Liver (tissue), 3 donors: ENCODE results near the gene FAM217A.

Experiments
- FOXA1 ChIP-seq: IDR thresholded peaks from 2 replicates; pipeline ENCODE4 v1.6.1; 2016; ENCODE audit warnings: antibody characterized with exemption
- JUND ChIP-seq, 2 donors: IDR thresholded peaks; 2 replicates each; pipeline ENCODE4 v1.6.1; 2016; ENCODE audit warnings: antibody characterized with exemption in 2 of 2
- TF ChIP-seq, protein P1 (sequence below): fragments of 150-350 bp; IDR thresholded peaks from 2 replicates; pipeline ENCODE4 v1.5.1; 2017; ENCODE audit warnings: improper control_type of control experiment, low read depth, low read length; ENCODE audit not compliant: missing input control
- TF ChIP-seq, protein P2 (sequence below): IDR thresholded peaks from 2 replicates; pipeline ENCODE4 v1.6.1; 2016; ENCODE audit warnings: antibody characterized with exemption, mild to moderate bottlenecking
- TF ChIP-seq, protein P3 (sequence below): IDR thresholded peaks from 2 replicates; pipeline ENCODE4 v1.6.1; 2016; ENCODE audit warnings: antibody characterized with exemption
- donor health status: healthy.
- donor health status: healthy.

DNA sequence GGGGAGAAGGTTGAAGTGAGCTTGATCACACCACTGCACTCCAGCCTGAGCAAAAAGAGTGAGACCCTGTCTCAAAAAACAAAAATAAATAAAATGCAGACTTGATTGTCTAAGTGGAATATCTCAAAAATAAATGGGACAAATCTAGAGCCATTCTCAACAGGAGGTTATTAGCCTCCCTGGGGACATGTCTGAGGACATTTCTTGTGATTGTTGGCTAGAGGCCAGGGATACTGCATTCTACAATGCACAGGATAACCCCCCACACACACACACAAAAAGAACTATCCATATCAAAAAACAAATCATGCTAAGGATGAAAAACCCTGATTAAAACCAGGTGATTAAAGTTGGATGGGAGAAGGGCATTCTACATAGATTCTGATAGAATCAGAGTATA, 37.5 kb downstream of the FAM217A start:
- TF ChIP-seq, protein P1, sequence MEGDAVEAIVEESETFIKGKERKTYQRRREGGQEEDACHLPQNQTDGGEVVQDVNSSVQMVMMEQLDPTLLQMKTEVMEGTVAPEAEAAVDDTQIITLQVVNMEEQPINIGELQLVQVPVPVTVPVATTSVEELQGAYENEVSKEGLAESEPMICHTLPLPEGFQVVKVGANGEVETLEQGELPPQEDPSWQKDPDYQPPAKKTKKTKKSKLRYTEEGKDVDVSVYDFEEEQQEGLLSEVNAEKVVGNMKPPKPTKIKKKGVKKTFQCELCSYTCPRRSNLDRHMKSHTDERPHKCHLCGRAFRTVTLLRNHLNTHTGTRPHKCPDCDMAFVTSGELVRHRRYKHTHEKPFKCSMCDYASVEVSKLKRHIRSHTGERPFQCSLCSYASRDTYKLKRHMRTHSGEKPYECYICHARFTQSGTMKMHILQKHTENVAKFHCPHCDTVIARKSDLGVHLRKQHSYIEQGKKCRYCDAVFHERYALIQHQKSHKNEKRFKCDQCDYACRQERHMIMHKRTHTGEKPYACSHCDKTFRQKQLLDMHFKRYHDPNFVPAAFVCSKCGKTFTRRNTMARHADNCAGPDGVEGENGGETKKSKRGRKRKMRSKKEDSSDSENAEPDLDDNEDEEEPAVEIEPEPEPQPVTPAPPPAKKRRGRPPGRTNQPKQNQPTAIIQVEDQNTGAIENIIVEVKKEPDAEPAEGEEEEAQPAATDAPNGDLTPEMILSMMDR: no peak
- TF ChIP-seq FOXA1: no peak
- TF ChIP-seq, protein P2, sequence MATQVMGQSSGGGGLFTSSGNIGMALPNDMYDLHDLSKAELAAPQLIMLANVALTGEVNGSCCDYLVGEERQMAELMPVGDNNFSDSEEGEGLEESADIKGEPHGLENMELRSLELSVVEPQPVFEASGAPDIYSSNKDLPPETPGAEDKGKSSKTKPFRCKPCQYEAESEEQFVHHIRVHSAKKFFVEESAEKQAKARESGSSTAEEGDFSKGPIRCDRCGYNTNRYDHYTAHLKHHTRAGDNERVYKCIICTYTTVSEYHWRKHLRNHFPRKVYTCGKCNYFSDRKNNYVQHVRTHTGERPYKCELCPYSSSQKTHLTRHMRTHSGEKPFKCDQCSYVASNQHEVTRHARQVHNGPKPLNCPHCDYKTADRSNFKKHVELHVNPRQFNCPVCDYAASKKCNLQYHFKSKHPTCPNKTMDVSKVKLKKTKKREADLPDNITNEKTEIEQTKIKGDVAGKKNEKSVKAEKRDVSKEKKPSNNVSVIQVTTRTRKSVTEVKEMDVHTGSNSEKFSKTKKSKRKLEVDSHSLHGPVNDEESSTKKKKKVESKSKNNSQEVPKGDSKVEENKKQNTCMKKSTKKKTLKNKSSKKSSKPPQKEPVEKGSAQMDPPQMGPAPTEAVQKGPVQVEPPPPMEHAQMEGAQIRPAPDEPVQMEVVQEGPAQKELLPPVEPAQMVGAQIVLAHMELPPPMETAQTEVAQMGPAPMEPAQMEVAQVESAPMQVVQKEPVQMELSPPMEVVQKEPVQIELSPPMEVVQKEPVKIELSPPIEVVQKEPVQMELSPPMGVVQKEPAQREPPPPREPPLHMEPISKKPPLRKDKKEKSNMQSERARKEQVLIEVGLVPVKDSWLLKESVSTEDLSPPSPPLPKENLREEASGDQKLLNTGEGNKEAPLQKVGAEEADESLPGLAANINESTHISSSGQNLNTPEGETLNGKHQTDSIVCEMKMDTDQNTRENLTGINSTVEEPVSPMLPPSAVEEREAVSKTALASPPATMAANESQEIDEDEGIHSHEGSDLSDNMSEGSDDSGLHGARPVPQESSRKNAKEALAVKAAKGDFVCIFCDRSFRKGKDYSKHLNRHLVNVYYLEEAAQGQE: no peak
- TF ChIP-seq, protein P3, sequence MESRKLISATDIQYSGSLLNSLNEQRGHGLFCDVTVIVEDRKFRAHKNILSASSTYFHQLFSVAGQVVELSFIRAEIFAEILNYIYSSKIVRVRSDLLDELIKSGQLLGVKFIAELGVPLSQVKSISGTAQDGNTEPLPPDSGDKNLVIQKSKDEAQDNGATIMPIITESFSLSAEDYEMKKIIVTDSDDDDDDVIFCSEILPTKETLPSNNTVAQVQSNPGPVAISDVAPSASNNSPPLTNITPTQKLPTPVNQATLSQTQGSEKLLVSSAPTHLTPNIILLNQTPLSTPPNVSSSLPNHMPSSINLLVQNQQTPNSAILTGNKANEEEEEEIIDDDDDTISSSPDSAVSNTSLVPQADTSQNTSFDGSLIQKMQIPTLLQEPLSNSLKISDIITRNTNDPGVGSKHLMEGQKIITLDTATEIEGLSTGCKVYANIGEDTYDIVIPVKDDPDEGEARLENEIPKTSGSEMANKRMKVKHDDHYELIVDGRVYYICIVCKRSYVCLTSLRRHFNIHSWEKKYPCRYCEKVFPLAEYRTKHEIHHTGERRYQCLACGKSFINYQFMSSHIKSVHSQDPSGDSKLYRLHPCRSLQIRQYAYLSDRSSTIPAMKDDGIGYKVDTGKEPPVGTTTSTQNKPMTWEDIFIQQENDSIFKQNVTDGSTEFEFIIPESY: no peak
- TF ChIP-seq JUND (IDR thresholded peaks at IDR 0.05): no peak
